ENCODE measurements around the gene KRTAP21-3.

KRTAP21-3 gene

GRCh38 chr21:30726726-30727125 lies 8.1 kb upstream of the KRTAP21-3 start:
- Histone ChIP-seq H3K27ac (no peak overlapping the region), H3K4me3 (no peak overlapping the region)
- TF ChIP-seq, protein P1, sequence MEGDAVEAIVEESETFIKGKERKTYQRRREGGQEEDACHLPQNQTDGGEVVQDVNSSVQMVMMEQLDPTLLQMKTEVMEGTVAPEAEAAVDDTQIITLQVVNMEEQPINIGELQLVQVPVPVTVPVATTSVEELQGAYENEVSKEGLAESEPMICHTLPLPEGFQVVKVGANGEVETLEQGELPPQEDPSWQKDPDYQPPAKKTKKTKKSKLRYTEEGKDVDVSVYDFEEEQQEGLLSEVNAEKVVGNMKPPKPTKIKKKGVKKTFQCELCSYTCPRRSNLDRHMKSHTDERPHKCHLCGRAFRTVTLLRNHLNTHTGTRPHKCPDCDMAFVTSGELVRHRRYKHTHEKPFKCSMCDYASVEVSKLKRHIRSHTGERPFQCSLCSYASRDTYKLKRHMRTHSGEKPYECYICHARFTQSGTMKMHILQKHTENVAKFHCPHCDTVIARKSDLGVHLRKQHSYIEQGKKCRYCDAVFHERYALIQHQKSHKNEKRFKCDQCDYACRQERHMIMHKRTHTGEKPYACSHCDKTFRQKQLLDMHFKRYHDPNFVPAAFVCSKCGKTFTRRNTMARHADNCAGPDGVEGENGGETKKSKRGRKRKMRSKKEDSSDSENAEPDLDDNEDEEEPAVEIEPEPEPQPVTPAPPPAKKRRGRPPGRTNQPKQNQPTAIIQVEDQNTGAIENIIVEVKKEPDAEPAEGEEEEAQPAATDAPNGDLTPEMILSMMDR (IDR thresholded peaks at IDR 0.05): no peak
- DNase-seq (ENCODE audit: low spot score): no peak

- Histone ChIP-seq H3K4me3 (no peak overlapping the region), H3K27ac (no peak overlapping the region)
- TF ChIP-seq, protein P1 (IDR thresholded peaks at IDR 0.05): no peak
- DNase-seq (ENCODE audit: low spot score): no peak
Measured at GRCh38 chr21:30719401-30719800, 824 bp upstream of the KRTAP21-3 start.

- TF ChIP-seq, protein P1 (IDR thresholded peaks at IDR 0.05): no peak
- Histone ChIP-seq H3K4me3 (no peak overlapping the region), H3K27ac (no peak overlapping the region)
- DNase-seq (ENCODE audit: low spot score): no peak
Measured at GRCh38 chr21:30717105-30717504, 1.5 kb downstream of the KRTAP21-3 start.

GRCh38 chr21:30714946-30715345 lies 3.6 kb downstream of the KRTAP21-3 start:
- TF ChIP-seq, protein P1 (IDR thresholded peaks at IDR 0.05): no peak
- no peak overlapping the region for H3K4me3 ChIP-seq
- no peak overlapping the region for H3K27ac ChIP-seq
- no peak for DNase-seq (ENCODE audit: low spot score)

- TF ChIP-seq, protein P1 (IDR thresholded peaks at IDR 0.05): no peak
- no peak for DNase-seq (ENCODE audit: low spot score)
- Histone ChIP-seq H3K4me3 (no peak overlapping the region), H3K27ac (no peak overlapping the region)
Measured at GRCh38 chr21:30714456-30714855, 4.1 kb downstream of the KRTAP21-3 start.

DNA sequence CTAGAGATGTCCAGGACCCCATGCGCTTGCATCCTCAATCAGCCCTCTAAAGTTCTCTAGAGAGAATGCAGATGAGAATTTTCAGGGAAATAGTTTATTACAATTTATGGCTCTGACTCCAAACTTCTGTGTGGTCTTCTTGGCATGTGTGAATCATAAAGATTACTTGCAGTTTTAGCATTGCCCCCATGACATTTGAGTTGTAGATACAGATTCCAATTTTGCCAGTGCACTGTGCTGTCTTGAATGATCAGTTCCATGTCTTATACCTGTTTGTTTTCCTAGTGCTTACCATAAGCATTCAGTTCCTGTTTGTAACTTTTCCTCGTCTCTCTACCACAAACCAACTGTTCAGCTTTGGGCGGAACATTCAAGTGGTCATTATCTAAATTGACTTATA lies 4.8 kb downstream of the KRTAP21-3 start:
- TF ChIP-seq, protein P1 (IDR thresholded peaks at IDR 0.05): no peak
- DNase-seq (ENCODE audit: low spot score): no peak
- no peak overlapping the region for H3K4me3 ChIP-seq
- H3K27ac ChIP-seq: no peak overlapping the region

GRCh38 chr21:30710499-30710898 lies 8.1 kb downstream of the KRTAP21-3 start:
- Histone ChIP-seq H3K27ac (no peak overlapping the region), H3K4me3 (no peak overlapping the region)
- DNase-seq (ENCODE audit: low spot score): no peak
- TF ChIP-seq, protein P1 (IDR thresholded peaks at IDR 0.05): no peak

All from coronary artery (tissue), 2 donors.